ENCODE results near the gene CRTC2.

CRTC2 gene

GRCh38 chr1:153973525-153973924 is 15.1 kb upstream of the CRTC2 start:
- DNase-seq: no peak

GRCh38 chr1:153973071-153973470 is 14.7 kb upstream of the CRTC2 start:
- no peak for DNase-seq

- no peak for DNase-seq
These were observed 11.9 kb upstream of the CRTC2 start for GRCh38 chr1:153970346-153970745.

GRCh38 chr1:153968972-153969371 is 10.6 kb upstream of the CRTC2 start:
- DNase-seq: no peak

- no peak for DNase-seq
These were observed 10.0 kb upstream of the CRTC2 start for GRCh38 chr1:153968408-153968807.

GRCh38 chr1:153968000-153968363 is 9.6 kb upstream of the CRTC2 start:
- DNase-seq: no peak

GRCh38 chr1:153967107-153967999 is 8.9 kb upstream of the CRTC2 start, which contains the start of gene CREB3L4:
Gene CREB3L4, plus strand, starts transcription at chr1:153967902. Its CDS starts 624 bp downstream, at chr1:153968526.
- peak; percentile 89 to 91 for DNase-seq

GRCh38 chr1:153963850-153964331 is 5.5 kb upstream of the CRTC2 start:
- no peak for DNase-seq

- peak; percentile 91 to 94 for DNase-seq
These were observed 4.8 kb upstream of the CRTC2 start, which contains the start of gene SLC39A1 for GRCh38 chr1:153963030-153963849. Gene SLC39A1, minus strand, starts transcription at chr1:153963537. Its CDS starts 822 bp downstream, at chr1:153962715.

- DNase-seq: no peak
These were observed 3.9 kb upstream of the CRTC2 start for GRCh38 chr1:153962088-153963029.

- no peak for DNase-seq
These were observed 3.0 kb upstream of the CRTC2 start for GRCh38 chr1:153961421-153961820.

GRCh38 chr1:153960206-153960605 is 1.8 kb upstream of the CRTC2 start:
- no peak for DNase-seq

- no peak for DNase-seq
These were observed 1.0 kb upstream of the CRTC2 start for GRCh38 chr1:153959454-153959853.

GRCh38 chr1:153958961-153959260 is 499 bp upstream of the CRTC2 start:
- no peak for DNase-seq

- DNase-seq: peak; percentile 13 to 62
These were observed 685 bp downstream of the CRTC2 start for GRCh38 chr1:153957744-153958110.

GRCh38 chr1:153956997-153957715 is 1.3 kb downstream of the CRTC2 start:
- DNase-seq: no peak

GRCh38 chr1:153954826-153955225 is 3.6 kb downstream of the CRTC2 start:
- no peak for DNase-seq

GRCh38 chr1:153953859-153954365 is 4.5 kb downstream of the CRTC2 start:
- no peak for DNase-seq

- DNase-seq: no peak
These were observed 6.6 kb downstream of the CRTC2 start for GRCh38 chr1:153951801-153952200.

GRCh38 chr1:153951183-153951582 is 7.2 kb downstream of the CRTC2 start:
- DNase-seq: no peak

- peak; percentile 79 to 83 for DNase-seq
These were observed 11.7 kb downstream of the CRTC2 start, which contains the start of gene DENND4B for GRCh38 chr1:153946622-153947241. Gene DENND4B, minus strand, starts transcription at chr1:153946718. Its CDS starts 2,344 bp downstream, at chr1:153944374.
